HepG2 (cell line): ENCODE measurements around the gene OR6S1. TPM values are rescaled to one million over a fixed set of nuclear protein-coding genes. Genes with fewer than 3 reads are reported as not detected.
A peak's percentile ranks its signal among the peaks of the same experiment; 100 is the strongest.

ENCODE experiments used
- BHLHE40 ChIP-seq: IDR thresholded peaks from 2 replicates; pipeline ENCODE4 v1.6.1; 2011; ENCODE audit warnings: low read length, improper control_type of control experiment
- EEA1 ChIP-seq: sonication (generic); formaldehyde crosslinking; IDR thresholded peaks from 2 replicates; pipeline ENCODE4 v1.5.1; 2020; ENCODE audit warnings: mild to moderate bottlenecking, missing genetic modification reagents, borderline replicate concordance
- GFI1 ChIP-seq: sonication (generic); formaldehyde crosslinking; IDR thresholded peaks from 2 replicates; pipeline ENCODE4 v1.5.0; 2020; ENCODE audit warnings: missing genetic modification reagents, mild to moderate bottlenecking, borderline replicate concordance
- GZF1 ChIP-seq: sonication (generic); formaldehyde crosslinking; IDR thresholded peaks from 2 replicates; pipeline ENCODE4 v1.5.1; 2020; ENCODE audit warnings: mild to moderate bottlenecking, missing genetic modification reagents
- ISL2 ChIP-seq: sonication (generic); formaldehyde crosslinking; IDR thresholded peaks from 2 replicates; pipeline ENCODE4 v1.5.0; 2020; ENCODE audit warnings: missing genetic modification reagents
- JUN ChIP-seq: sonication (generic); formaldehyde crosslinking; IDR thresholded peaks from 2 replicates; pipeline ENCODE4 v1.4.0; 2020; ENCODE audit warnings: mild to moderate bottlenecking, missing genetic modification reagents
- MED13 ChIP-seq: sonication (generic); formaldehyde crosslinking; IDR thresholded peaks from 2 replicates; pipeline ENCODE4 v1.5.0; 2020; ENCODE audit warnings: missing genetic modification reagents
- PHF20 ChIP-seq: sonication (generic); formaldehyde crosslinking; IDR thresholded peaks from 2 replicates; pipeline ENCODE4 v1.5.0; 2020; ENCODE audit warnings: mild to moderate bottlenecking, missing genetic modification reagents
- RARA ChIP-seq: IDR thresholded peaks from 2 replicates; pipeline ENCODE4 v1.6.1; 2016; ENCODE audit warnings: missing genetic modification reagents, missing compliant biosample characterization
- SALL1 ChIP-seq: sonication (generic); formaldehyde crosslinking; IDR thresholded peaks from 2 replicates; pipeline ENCODE4 v1.8.0; 2022; ENCODE audit warnings: mild to moderate bottlenecking, missing genetic modification reagents
- SIX4 ChIP-seq: sonication (generic); formaldehyde crosslinking; IDR thresholded peaks from 2 replicates; pipeline ENCODE4 v1.4.0; 2020; ENCODE audit warnings: missing genetic modification reagents
- SMARCC2 ChIP-seq: fragments of 450-650 bp; IDR thresholded peaks from 2 replicates; pipeline ENCODE4 v1.6.1; 2017; ENCODE audit warnings: antibody characterized with exemption, mild to moderate bottlenecking
- STAT6 ChIP-seq: sonication (generic); formaldehyde crosslinking; IDR thresholded peaks from 2 replicates; pipeline ENCODE4 v1.4.0; 2020; ENCODE audit warnings: missing genetic modification reagents, mild to moderate bottlenecking, borderline replicate concordance
- ZFP91 ChIP-seq: sonication (generic); formaldehyde crosslinking; IDR thresholded peaks from 2 replicates; pipeline ENCODE4 v1.9.0; 2022; ENCODE audit warnings: missing genetic modification reagents, mild to moderate bottlenecking, borderline replicate concordance
- ZNF281 ChIP-seq: sonication (generic); formaldehyde crosslinking; IDR thresholded peaks from 2 replicates; pipeline ENCODE4 v1.4.0; 2020; ENCODE audit warnings: missing genetic modification reagents, borderline replicate concordance
- ZSCAN29 ChIP-seq: sonication (generic); formaldehyde crosslinking; conservative IDR thresholded peaks from 2 replicates; pipeline ENCODE4 v1.4.0; 2020; ENCODE audit warnings: mild to moderate bottlenecking, missing genetic modification reagents
- polyA plus RNA-seq, 8 experiments: library from polyadenylated mRNA; depleted of rRNA in 3 of 8; stranded (reverse) in 7 of 8; unstranded in 1 of 8; fragments of >200 nt; fragmentation: Illumina TruSeq in 4 of 8; extraction: Trizol in 4 of 8; gene quantifications; 2 replicates each; pipeline versions ENCODE4 v1.2.1 to v1.2.3, GENCODE V29; 2011 to 2016; ENCODE audit warnings: low read depth in 4 of 8, missing spikeins in 1 of 8, mixed read lengths in 1 of 8; ENCODE audit not compliant: insufficient read depth in 1 of 8
- total RNA-seq, 5 experiments: library from RNA; depleted of rRNA; stranded (reverse); fragments of >200 nt; fragmentation: Illumina TruSeq; extraction: Trizol; gene quantifications; 2 replicates each; pipeline ENCODE4 v1.2.3, GENCODE V29; 2016; ENCODE audit warnings: low read depth in 1 of 5
- TF ChIP-seq, protein P1 (sequence below): sonication (generic); formaldehyde crosslinking; IDR thresholded peaks from 2 replicates; pipeline ENCODE4 v1.5.0; 2020; ENCODE audit warnings: mild to moderate bottlenecking, missing genetic modification reagents, borderline replicate concordance

OR6S1 gene
- total and polyA plus RNA-seq, 2 of the 13 experiments (the other 11 are each of a cell fraction or from before 2014, with no cell fraction given) = 0.09 TPM; not detected in 1

GRCh38 chr14:20686386-20687143 is 45.1 kb upstream of the OR6S1 start (continued):
- TF ChIP-seq, protein P1, sequence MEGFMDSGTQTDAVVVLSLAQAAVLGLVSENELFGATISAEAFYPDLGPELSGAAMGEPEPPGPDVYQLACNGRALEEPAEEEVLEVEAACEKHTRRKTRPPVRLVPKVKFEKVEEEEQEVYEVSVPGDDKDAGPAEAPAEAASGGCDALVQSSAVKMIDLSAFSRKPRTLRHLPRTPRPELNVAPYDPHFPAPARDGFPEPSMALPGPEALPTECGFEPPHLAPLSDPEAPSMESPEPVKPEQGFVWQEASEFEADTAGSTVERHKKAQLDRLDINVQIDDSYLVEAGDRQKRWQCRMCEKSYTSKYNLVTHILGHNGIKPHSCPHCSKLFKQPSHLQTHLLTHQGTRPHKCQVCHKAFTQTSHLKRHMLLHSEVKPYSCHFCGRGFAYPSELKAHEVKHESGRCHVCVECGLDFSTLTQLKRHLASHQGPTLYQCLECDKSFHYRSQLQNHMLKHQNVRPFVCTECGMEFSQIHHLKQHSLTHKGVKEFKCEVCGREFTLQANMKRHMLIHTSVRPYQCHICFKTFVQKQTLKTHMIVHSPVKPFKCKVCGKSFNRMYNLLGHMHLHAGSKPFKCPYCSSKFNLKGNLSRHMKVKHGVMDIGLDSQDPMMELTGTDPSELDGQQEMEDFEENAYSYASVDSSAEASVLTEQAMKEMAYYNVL (CRISPR knock-in tag) = peak; percentile 99
- TF ChIP-seq JUN (CRISPR knock-in tag) (peak; percentile 75; the same call in 1 of the 2 replicates), PHF20 (CRISPR knock-in tag) (no peak), SALL1 (CRISPR knock-in tag) (peak; percentile 90; the same call in 1 of the 2 replicates), ISL2 (CRISPR knock-in tag) (peak; percentile 96), MED13 (CRISPR knock-in tag) (peak; percentile 96; the same call in 1 of the 2 replicates), ZFP91 (CRISPR knock-in tag) (no peak; the same call in 1 of the 2 replicates), RARA (CRISPR knock-in tag) (peak; percentile 85), ZNF281 (CRISPR knock-in tag) (peak; percentile 48; the same call in 1 of the 2 replicates), GZF1 (no peak), SIX4 (CRISPR knock-in tag) (peak; percentile 39), GFI1 (CRISPR knock-in tag) (peak; percentile 77), ZSCAN29 (CRISPR knock-in tag) (0 out of 2 replicates have a peak, but pooled peaks have one; percentile 34), EEA1 (CRISPR knock-in tag) (no peak), BHLHE40 (peak; percentile 35; the same call in 1 of the 2 replicates), SMARCC2 (0 out of 2 replicates have a peak, but pooled peaks have one; percentile 5), STAT6 (CRISPR knock-in tag) (peak; percentile 89)
